DOHH2 (cell line): ENCODE results near the gene CEP112.

Experiments used
- H3F3A ChIP-seq: fragments of 200-600 bp; sonication (generic), shearing (Covaris generic); 2 replicates; pipeline ENCODE4 v1.6.0; 2016; ENCODE audit warnings: antibody characterized with exemption, mild to moderate bottlenecking; ENCODE audit not compliant: control insufficient read depth, insufficient read depth
- H3K27ac ChIP-seq: fragments of 200-600 bp; sonication (generic); 2 replicates; pipeline ENCODE4 v1.5.1; 2014; ENCODE audit warnings: low read depth, mild to moderate bottlenecking, low read length, moderate library complexity
- H3K27me3 ChIP-seq: fragments of 200-600 bp; sonication (generic); 2 replicates; pipeline ENCODE4 v1.6.1; 2014; ENCODE audit warnings: mild to moderate bottlenecking, low read length, mixed read lengths; ENCODE audit not compliant: control insufficient read depth
- H3K36me3 ChIP-seq: fragments of 200-600 bp; sonication (generic); 2 replicates; pipeline ENCODE4 v1.6.1; 2014; ENCODE audit warnings: mild to moderate bottlenecking, low read length, moderate library complexity, mixed read lengths; ENCODE audit not compliant: control insufficient read depth
- H3K4me1 ChIP-seq: fragments of 200-600 bp; sonication (generic); 2 replicates; pipeline ENCODE4 v1.6.1; 2014; ENCODE audit warnings: mild to moderate bottlenecking, low read length, mixed read lengths; ENCODE audit not compliant: control insufficient read depth
- H3K4me2 ChIP-seq: fragments of 200-600 bp; sonication (generic); 2 replicates; pipeline ENCODE4 v1.6.0; 2014; ENCODE audit warnings: mild to moderate bottlenecking, low read length, moderate library complexity
- H3K4me3 ChIP-seq: fragments of 200-600 bp; sonication (generic); 2 replicates; pipeline ENCODE4 v1.5.1; 2014; ENCODE audit warnings: mild to moderate bottlenecking, low read length, mixed read lengths
- H3K79me2 ChIP-seq: fragments of 200-600 bp; sonication (generic); 2 replicates; pipeline ENCODE4 v1.6.1; 2014; ENCODE audit warnings: mild to moderate bottlenecking, low read length, mixed read lengths; ENCODE audit not compliant: control insufficient read depth
- H3K9me2 ChIP-seq: fragments of 200-600 bp; sonication (generic); replicated peaks from 2 replicates; pipeline ENCODE4 v1.6.1; 2014; ENCODE audit warnings: mild to moderate bottlenecking, low read length, mixed read lengths; ENCODE audit not compliant: control insufficient read depth
- H3K9me3 ChIP-seq: fragments of 200-600 bp; sonication (generic); 2 replicates; pipeline ENCODE4 v1.6.1; 2014; ENCODE audit warnings: antibody characterized with exemption, low read length, mixed read lengths; ENCODE audit not compliant: control insufficient read depth, insufficient read depth
- H4K20me1 ChIP-seq: fragments of 200-600 bp; sonication (generic); 2 replicates; pipeline ENCODE4 v1.6.0; 2014; ENCODE audit warnings: low read depth, mild to moderate bottlenecking, antibody characterized with exemption, low read length, moderate library complexity; ENCODE audit not compliant: control insufficient read depth, insufficient read depth
- CTCF ChIP-seq: fragments of 200-600 bp; sonication (generic); IDR thresholded peaks from one replicate; pipeline ENCODE4 v1.5.1; 2014; ENCODE audit warnings: antibody characterized with exemption, mild to moderate bottlenecking, low read depth, low read length; ENCODE audit not compliant: poor library complexity, severe bottlenecking
- EZH2phosphoT487 ChIP-seq: fragments of 200-600 bp; sonication (generic); IDR thresholded peaks from 2 replicates; pipeline ENCODE4 v1.6.1; 2017; ENCODE audit warnings: borderline replicate concordance, mild to moderate bottlenecking, antibody characterized with exemption, low read length, moderate library complexity, mixed read lengths

CEP112 gene

GRCh38 chr17:65857718-65858117 lies 334.2 kb downstream of the CEP112 start:
- Histone ChIP-seq H3K4me1 (peaks cover 7% of the 10 kb centered on the region), H3K79me2 (no peaks in the 10 kb centered on the region), H3K36me3 (no peaks in the 10 kb centered on the region), H3K9me2 (no peaks in the 10 kb centered on the region), H3K27ac (no peak overlapping the region), H3K27me3 (no peaks in the 10 kb centered on the region), H3F3A (no peaks in the 10 kb centered on the region), H3K9me3 (no peaks in the 10 kb centered on the region), H4K20me1 (no peaks in the 10 kb centered on the region), H3K4me2 (no peak overlapping the region), H3K4me3 (no peak overlapping the region)
- TF ChIP-seq EZH2phosphoT487 (no peak), CTCF (no peak)

GRCh38 chr17:65856865-65857264 lies 335.1 kb downstream of the CEP112 start:
- TF ChIP-seq EZH2phosphoT487 (no peak), CTCF (no peak)
- no peak overlapping the region for H3K27ac ChIP-seq
- H3K4me2 ChIP-seq: no peak overlapping the region
- no peak overlapping the region for H3K4me3 ChIP-seq
- H3K36me3 ChIP-seq: no peaks in the 10 kb centered on the region
- H3F3A ChIP-seq: no peaks in the 10 kb centered on the region
- peaks cover 7% of the 10 kb centered on the region for H3K4me1 ChIP-seq
- H3K27me3 ChIP-seq: no peaks in the 10 kb centered on the region
- no peaks in the 10 kb centered on the region for H3K79me2 ChIP-seq
- no peaks in the 10 kb centered on the region for H3K9me3 ChIP-seq
- H4K20me1 ChIP-seq: no peaks in the 10 kb centered on the region
- H3K9me2 ChIP-seq: no peaks in the 10 kb centered on the region

- H4K20me1 ChIP-seq: no peaks in the 10 kb centered on the region
- H3K36me3 ChIP-seq: no peaks in the 10 kb centered on the region
- TF ChIP-seq CTCF: no peak
- no peak for TF ChIP-seq EZH2phosphoT487
- H3K27ac ChIP-seq: no peak overlapping the region
- H3K79me2 ChIP-seq: no peaks in the 10 kb centered on the region
- H3K4me3 ChIP-seq: no peak overlapping the region
- no peaks in the 10 kb centered on the region for H3K9me3 ChIP-seq
- no peaks in the 10 kb centered on the region for H3K27me3 ChIP-seq
- H3K9me2 ChIP-seq: no peaks in the 10 kb centered on the region
- H3K4me2 ChIP-seq: no peak overlapping the region
- H3F3A ChIP-seq: no peaks in the 10 kb centered on the region
- peaks cover 10% of the 10 kb centered on the region for H3K4me1 ChIP-seq
These were observed 336.3 kb downstream of the CEP112 start for GRCh38 chr17:65855675-65856074.

- H3F3A ChIP-seq: no peaks in the 10 kb centered on the region
- no peaks in the 10 kb centered on the region for H3K27me3 ChIP-seq
- H3K9me2 ChIP-seq: no peaks in the 10 kb centered on the region
- no peaks in the 10 kb centered on the region for H4K20me1 ChIP-seq
- TF ChIP-seq CTCF (no peak), EZH2phosphoT487 (no peak)
- H3K9me3 ChIP-seq: no peaks in the 10 kb centered on the region
- no peaks in the 10 kb centered on the region for H3K79me2 ChIP-seq
- peaks cover 14% of the 10 kb centered on the region for H3K4me1 ChIP-seq
- no peaks in the 10 kb centered on the region for H3K36me3 ChIP-seq
- no peak overlapping the region for H3K4me3 ChIP-seq
- no peak overlapping the region for H3K4me2 ChIP-seq
- H3K27ac ChIP-seq: no peak overlapping the region
These were observed 336.7 kb downstream of the CEP112 start for GRCh38 chr17:65855245-65855644.
